Ovary (tissue), 3 donors: ENCODE measurements around the gene SMCO4.

ENCODE experiments used
- EP300 ChIP-seq: sonication (generic); formaldehyde crosslinking; IDR thresholded peaks from one replicate; pipeline ENCODE4 v1.6.1; 2017; ENCODE audit warnings: antibody characterized with exemption
- POLR2A ChIP-seq: fragments of 450-650 bp; IDR thresholded peaks from one replicate; pipeline ENCODE4 v1.6.1; 2017; ENCODE audit warnings: antibody characterized with exemption, mild to moderate bottlenecking, moderate library complexity
- TF ChIP-seq, protein P1 (sequence below), 3 donors: fragments of 450-650 bp in 2 of 3; fragments of 200-600 bp in 1 of 3; IDR thresholded peaks; one replicate each; pipeline versions ENCODE4 v1.5.1 to v1.8.0; 2016 to 2022; ENCODE audit warnings: antibody characterized with exemption in 3 of 3, mild to moderate bottlenecking in 1 of 3
- donor health status: DM: no; HTN: no; CAD: no.

DNA sequence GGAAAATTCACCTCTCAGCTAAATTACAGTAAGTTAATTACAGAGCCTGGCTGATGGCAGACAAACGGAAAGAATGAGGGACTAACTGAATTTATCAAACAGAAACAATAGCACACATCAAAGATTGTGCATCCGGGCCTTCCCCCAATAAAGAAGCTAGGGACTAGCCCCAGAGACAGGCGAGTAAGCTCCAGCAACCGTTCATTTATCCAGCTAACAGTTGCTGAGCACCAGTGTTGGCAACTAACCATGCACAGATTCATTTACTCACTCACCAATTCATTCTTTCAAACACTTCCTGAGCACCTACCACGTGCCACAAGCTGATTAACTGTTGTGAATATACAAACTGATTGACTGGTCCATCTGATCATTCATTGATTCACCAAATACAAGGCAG, 51.2 kb downstream of the SMCO4 start:
- TF ChIP-seq, protein P1, sequence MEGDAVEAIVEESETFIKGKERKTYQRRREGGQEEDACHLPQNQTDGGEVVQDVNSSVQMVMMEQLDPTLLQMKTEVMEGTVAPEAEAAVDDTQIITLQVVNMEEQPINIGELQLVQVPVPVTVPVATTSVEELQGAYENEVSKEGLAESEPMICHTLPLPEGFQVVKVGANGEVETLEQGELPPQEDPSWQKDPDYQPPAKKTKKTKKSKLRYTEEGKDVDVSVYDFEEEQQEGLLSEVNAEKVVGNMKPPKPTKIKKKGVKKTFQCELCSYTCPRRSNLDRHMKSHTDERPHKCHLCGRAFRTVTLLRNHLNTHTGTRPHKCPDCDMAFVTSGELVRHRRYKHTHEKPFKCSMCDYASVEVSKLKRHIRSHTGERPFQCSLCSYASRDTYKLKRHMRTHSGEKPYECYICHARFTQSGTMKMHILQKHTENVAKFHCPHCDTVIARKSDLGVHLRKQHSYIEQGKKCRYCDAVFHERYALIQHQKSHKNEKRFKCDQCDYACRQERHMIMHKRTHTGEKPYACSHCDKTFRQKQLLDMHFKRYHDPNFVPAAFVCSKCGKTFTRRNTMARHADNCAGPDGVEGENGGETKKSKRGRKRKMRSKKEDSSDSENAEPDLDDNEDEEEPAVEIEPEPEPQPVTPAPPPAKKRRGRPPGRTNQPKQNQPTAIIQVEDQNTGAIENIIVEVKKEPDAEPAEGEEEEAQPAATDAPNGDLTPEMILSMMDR (IDR thresholded peaks at IDR 0.05) = no peak
- TF ChIP-seq POLR2A (no peak), EP300 (no peak)
